Lower leg skin (tissue), 3 donors: ENCODE data around the gene TIMM10.

ENCODE experiments used
- POLR2A ChIP-seq, 2 donors: fragments of 450-650 bp; IDR thresholded peaks; one replicate each; pipeline ENCODE4 v1.6.1; 2016 to 2017; ENCODE audit warnings: antibody characterized with exemption in 2 of 2, mild to moderate bottlenecking in 1 of 2, moderate library complexity in 1 of 2
- TF ChIP-seq, protein P1 (sequence below), 3 donors: fragments of 450-650 bp; IDR thresholded peaks; one replicate each; pipeline ENCODE4 v1.5.1; 2016; ENCODE audit warnings: antibody characterized with exemption in 3 of 3, mild to moderate bottlenecking in 3 of 3, moderate library complexity in 2 of 3

DNA sequence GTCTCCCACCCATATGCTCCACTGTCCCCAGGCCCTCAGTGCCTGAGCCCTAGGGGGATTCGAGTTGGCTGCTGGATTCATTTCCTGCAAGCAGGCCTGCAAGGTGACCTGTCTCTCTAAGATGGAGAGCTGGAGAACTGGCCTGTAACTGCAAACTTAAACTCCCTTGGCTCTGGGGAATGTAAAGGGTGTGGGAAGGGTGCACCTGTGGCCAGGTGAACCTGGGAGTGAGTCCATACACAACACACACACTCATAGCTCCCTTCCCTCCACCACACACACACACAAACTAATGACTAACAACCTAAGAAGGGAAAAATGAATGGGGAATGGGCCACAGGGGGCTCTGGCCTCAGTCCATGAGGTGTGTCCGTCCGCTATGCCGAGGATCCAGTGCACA is 21.4 kb upstream of the TIMM10 start:
- TF ChIP-seq POLR2A (IDR thresholded peaks at IDR 0.05) = no peak
- TF ChIP-seq, protein P1, sequence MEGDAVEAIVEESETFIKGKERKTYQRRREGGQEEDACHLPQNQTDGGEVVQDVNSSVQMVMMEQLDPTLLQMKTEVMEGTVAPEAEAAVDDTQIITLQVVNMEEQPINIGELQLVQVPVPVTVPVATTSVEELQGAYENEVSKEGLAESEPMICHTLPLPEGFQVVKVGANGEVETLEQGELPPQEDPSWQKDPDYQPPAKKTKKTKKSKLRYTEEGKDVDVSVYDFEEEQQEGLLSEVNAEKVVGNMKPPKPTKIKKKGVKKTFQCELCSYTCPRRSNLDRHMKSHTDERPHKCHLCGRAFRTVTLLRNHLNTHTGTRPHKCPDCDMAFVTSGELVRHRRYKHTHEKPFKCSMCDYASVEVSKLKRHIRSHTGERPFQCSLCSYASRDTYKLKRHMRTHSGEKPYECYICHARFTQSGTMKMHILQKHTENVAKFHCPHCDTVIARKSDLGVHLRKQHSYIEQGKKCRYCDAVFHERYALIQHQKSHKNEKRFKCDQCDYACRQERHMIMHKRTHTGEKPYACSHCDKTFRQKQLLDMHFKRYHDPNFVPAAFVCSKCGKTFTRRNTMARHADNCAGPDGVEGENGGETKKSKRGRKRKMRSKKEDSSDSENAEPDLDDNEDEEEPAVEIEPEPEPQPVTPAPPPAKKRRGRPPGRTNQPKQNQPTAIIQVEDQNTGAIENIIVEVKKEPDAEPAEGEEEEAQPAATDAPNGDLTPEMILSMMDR (IDR thresholded peaks at IDR 0.05) = no peak
